ENCODE data around the gene SHC2. TPM values are rescaled to one million over a fixed set of nuclear protein-coding genes. Genes with fewer than 3 reads are reported as not detected.

The SHC2 gene
- total and polyA plus RNA-seq, 2 of the 13 experiments (the other 11 are each of a cell fraction or from before 2014, with no cell fraction given) = 9.0 to 18.3 TPM

DNA sequence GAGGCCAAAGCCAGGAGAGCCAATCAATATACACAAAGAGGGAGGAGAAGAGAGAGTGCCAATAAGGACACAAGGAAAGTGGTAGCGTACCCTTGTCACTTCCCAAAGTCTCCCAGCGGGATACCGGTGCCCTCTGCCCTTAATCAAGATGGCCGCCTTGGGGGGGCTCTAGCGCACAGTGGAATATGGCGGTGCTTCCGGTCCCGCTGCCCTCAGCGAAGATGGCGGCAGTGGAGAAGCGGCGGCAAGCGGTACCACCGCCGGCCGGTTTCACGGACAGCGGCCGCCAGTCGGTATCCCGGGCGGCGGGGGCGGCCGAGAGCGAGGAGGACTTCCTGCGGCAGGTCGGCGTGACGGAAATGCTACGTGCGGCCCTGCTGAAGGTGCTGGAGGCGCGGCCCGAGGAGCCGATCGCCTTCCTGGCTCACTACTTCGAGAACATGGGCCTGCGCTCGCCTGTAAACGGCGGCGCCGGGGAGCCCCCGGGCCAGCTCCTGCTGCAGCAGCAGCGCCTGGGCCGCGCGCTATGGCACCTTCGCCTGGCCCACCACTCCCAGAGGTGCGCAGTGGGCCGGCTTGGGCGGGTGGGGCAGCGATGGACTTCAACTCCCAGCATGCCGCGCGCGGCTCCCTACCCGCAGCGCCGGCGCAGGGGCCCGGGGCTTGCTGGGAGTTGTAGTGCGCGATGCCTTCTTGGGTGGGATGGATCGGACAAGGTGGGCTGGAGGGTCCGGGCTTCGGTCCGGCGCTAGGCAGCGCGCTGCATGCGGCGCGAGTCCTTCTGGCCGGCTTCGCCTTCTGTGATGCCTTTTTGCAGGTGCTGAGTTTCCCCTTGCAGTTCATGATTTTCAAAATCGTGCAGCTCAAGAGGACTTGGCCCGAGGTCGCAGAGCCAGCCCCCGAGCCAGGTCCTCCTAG is 46.7 kb upstream of the SHC2 start, which contains the start of gene TPGS1 (continued):
- TF ChIP-seq, protein P1, sequence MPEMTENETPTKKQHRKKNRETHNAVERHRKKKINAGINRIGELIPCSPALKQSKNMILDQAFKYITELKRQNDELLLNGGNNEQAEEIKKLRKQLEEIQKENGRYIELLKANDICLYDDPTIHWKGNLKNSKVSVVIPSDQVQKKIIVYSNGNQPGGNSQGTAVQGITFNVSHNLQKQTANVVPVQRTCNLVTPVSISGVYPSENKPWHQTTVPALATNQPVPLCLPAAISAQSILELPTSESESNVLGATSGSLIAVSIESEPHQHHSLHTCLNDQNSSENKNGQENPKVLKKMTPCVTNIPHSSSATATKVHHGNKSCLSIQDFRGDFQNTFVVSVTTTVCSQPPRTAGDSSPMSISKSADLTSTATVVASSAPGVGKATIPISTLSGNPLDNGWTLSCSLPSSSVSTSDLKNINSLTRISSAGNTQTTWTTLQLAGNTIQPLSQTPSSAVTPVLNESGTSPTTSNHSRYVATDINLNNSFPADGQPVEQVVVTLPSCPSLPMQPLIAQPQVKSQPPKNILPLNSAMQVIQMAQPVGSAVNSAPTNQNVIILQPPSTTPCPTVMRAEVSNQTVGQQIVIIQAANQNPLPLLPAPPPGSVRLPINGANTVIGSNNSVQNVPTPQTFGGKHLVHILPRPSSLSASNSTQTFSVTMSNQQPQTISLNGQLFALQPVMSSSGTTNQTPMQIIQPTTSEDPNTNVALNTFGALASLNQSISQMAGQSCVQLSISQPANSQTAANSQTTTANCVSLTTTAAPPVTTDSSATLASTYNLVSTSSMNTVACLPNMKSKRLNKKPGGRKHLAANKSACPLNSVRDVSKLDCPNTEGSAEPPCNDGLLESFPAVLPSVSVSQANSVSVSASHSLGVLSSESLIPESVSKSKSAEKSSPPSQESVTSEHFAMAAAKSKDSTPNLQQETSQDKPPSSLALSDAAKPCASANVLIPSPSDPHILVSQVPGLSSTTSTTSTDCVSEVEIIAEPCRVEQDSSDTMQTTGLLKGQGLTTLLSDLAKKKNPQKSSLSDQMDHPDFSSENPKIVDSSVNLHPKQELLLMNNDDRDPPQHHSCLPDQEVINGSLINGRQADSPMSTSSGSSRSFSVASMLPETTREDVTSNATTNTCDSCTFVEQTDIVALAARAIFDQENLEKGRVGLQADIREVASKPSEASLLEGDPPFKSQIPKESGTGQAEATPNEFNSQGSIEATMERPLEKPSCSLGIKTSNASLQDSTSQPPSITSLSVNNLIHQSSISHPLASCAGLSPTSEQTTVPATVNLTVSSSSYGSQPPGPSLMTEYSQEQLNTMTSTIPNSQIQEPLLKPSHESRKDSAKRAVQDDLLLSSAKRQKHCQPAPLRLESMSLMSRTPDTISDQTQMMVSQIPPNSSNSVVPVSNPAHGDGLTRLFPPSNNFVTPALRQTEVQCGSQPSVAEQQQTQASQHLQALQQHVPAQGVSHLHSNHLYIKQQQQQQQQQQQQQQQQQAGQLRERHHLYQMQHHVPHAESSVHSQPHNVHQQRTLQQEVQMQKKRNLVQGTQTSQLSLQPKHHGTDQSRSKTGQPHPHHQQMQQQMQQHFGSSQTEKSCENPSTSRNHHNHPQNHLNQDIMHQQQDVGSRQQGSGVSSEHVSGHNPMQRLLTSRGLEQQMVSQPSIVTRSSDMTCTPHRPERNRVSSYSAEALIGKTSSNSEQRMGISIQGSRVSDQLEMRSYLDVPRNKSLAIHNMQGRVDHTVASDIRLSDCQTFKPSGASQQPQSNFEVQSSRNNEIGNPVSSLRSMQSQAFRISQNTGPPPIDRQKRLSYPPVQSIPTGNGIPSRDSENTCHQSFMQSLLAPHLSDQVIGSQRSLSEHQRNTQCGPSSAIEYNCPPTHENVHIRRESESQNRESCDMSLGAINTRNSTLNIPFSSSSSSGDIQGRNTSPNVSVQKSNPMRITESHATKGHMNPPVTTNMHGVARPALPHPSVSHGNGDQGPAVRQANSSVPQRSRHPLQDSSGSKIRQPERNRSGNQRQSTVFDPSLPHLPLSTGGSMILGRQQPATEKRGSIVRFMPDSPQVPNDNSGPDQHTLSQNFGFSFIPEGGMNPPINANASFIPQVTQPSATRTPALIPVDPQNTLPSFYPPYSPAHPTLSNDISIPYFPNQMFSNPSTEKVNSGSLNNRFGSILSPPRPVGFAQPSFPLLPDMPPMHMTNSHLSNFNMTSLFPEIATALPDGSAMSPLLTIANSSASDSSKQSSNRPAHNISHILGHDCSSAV (CRISPR knock-in tag; IDR thresholded peaks at IDR 0.05; ENCODE audit: borderline replicate concordance) = 0 out of 2 replicates have a peak, but pooled peaks have one; percentile 44
- no peak for TF ChIP-seq ZFP36 (IDR thresholded peaks at IDR 0.05; ENCODE audit: borderline replicate concordance, low read depth, low read length, partially characterized antibody)
- TF ChIP-seq NCOA1 (CRISPR knock-in tag; IDR thresholded peaks at IDR 0.05) = peak; percentile 83; the same call in 1 of the 2 replicates
- TF ChIP-seq KDM5A (IDR thresholded peaks at IDR 0.05; ENCODE audit: borderline replicate concordance, low read length) = peak; percentile 85
- no peak; the same call in 1 of the 2 replicates for TF ChIP-seq ZSCAN30 (CRISPR knock-in tag; IDR thresholded peaks at IDR 0.05)
- TF ChIP-seq PPARG (CRISPR knock-in tag; conservative IDR thresholded peaks at IDR 0.05) = 0 out of 2 replicates have a peak, but pooled peaks have one; percentile 40
- TF ChIP-seq, protein P2, sequence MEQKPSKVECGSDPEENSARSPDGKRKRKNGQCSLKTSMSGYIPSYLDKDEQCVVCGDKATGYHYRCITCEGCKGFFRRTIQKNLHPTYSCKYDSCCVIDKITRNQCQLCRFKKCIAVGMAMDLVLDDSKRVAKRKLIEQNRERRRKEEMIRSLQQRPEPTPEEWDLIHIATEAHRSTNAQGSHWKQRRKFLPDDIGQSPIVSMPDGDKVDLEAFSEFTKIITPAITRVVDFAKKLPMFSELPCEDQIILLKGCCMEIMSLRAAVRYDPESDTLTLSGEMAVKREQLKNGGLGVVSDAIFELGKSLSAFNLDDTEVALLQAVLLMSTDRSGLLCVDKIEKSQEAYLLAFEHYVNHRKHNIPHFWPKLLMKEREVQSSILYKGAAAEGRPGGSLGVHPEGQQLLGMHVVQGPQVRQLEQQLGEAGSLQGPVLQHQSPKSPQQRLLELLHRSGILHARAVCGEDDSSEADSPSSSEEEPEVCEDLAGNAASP (CRISPR knock-in tag; IDR thresholded peaks at IDR 0.05; ENCODE audit: borderline replicate concordance) = no peak
- no peak for TF ChIP-seq ZNF883 (CRISPR knock-in tag; IDR thresholded peaks at IDR 0.05; ENCODE audit: not compliant biosample characterization)
- TF ChIP-seq ZNF431 (CRISPR knock-in tag; IDR thresholded peaks at IDR 0.05; ENCODE audit: borderline replicate concordance, low read depth) = 0 out of 2 replicates have a peak, but pooled peaks have one; percentile 52
- peak; percentile 73 for TF ChIP-seq ZFP91 (CRISPR knock-in tag; IDR thresholded peaks at IDR 0.05; ENCODE audit: borderline replicate concordance)
- TF ChIP-seq, protein P3, sequence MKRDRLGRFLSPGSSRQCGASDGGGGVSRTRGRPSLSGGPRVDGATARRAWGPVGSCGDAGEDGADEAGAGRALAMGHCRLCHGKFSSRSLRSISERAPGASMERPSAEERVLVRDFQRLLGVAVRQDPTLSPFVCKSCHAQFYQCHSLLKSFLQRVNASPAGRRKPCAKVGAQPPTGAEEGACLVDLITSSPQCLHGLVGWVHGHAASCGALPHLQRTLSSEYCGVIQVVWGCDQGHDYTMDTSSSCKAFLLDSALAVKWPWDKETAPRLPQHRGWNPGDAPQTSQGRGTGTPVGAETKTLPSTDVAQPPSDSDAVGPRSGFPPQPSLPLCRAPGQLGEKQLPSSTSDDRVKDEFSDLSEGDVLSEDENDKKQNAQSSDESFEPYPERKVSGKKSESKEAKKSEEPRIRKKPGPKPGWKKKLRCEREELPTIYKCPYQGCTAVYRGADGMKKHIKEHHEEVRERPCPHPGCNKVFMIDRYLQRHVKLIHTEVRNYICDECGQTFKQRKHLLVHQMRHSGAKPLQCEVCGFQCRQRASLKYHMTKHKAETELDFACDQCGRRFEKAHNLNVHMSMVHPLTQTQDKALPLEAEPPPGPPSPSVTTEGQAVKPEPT (CRISPR knock-in tag; IDR thresholded peaks at IDR 0.05; ENCODE audit: low read depth) = no peak
